Measurements from ENCODE around the gene ELL2. TPM values are rescaled to one million over a fixed set of nuclear protein-coding genes. Genes with fewer than 3 reads are reported as not detected.
A peak's percentile ranks its signal among the peaks of the same experiment; 100 is the strongest.

The ELL2 gene
- total RNA-seq, 1 experiment from 2014 or later, result 14.4 TPM

DNA sequence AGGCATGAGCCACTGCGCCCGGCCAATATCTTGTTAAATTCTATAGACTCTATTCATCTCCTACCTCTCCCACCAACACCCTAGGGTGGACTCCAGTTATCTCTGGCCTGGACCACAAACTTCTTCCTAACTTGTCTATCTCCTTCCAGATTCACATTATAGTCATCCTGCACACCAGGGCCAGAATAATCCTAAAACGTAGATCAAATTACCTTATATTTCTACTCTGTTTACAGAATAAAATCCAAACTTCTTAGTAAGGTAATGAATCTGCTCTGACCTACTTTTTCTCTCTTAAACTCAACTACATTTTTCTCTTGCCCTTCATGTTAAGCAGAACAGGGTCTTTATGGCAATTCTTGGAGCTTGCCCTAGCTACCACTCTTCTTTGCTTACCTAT, 6.9 kb downstream of the ELL2 start:
- Histone ChIP-seq H3K4me3 (ENCODE audit: insufficient read depth, low read depth, low read length) (no peak overlapping the region), H3K36me3 (replicated peaks; ENCODE audit: control insufficient read depth, insufficient read depth, low read length) (no peaks in the 10 kb centered on the region), H3K27me3 (ENCODE audit: control insufficient read depth, insufficient read depth, low read length) (no peaks in the 10 kb centered on the region)
- DNase-seq, result no peak

DNA sequence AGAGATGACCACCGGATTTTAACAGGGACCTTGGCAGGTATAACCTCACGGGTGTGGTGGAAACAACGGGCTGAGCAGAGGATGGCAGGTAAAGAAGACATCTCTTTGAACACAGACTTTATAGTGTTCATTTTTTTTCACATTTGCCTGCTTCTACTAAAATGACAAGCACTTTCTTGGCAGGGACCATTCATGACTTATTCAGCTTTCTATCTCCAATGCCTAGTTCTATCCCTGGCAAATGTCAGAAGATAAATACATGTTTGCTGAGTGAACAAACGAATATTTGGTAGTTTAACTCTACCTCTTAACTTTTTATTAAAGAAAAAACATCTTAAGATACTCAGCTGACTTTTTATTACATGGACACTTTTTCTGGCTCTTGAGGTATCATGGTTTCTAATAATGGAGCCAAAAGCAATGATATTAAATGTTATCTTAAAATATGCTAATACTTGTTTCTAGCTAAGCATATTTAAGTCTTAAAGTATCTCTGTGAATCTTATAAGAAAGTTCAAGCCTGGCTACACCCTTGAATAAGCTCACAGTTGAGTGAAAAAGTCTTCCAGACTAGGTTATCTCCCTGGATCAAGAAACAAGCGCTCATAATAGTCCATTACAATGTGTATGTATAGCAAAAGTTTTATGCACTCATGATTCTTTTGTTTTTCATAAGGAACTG, 8.5 kb downstream of the ELL2 start:
- Histone ChIP-seq H3K36me3 (replicated peaks; ENCODE audit: control insufficient read depth, insufficient read depth, low read length) (no peaks in the 10 kb centered on the region), H3K4me3 (ENCODE audit: insufficient read depth, low read depth, low read length) (no peak overlapping the region), H3K27me3 (ENCODE audit: control insufficient read depth, insufficient read depth, low read length) (no peaks in the 10 kb centered on the region)
- no peak for DNase-seq

DNA sequence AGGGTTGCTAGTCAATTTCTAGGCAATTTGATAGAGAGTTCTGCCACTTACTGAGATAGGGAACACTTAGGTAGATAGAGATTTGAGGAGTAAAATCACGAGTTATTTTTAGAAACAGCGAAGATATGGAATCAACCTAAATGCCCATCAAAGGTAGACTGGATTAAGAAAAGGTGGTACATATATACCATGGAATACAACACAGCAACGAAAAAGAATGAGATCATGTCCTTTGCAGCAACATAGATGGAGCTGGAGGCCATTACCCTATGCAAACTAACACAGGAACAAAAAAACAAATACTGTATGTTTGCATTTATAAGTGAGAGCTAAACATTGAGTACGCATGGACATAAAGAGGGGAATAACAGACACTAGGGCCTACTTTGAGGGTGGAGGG, 9.7 kb downstream of the ELL2 start:
- Histone ChIP-seq H3K36me3 (replicated peaks; ENCODE audit: control insufficient read depth, insufficient read depth, low read length) (no peaks in the 10 kb centered on the region), H3K27me3 (ENCODE audit: control insufficient read depth, insufficient read depth, low read length) (no peaks in the 10 kb centered on the region), H3K4me3 (ENCODE audit: insufficient read depth, low read depth, low read length) (no peak overlapping the region)
- no peak for DNase-seq

DNA sequence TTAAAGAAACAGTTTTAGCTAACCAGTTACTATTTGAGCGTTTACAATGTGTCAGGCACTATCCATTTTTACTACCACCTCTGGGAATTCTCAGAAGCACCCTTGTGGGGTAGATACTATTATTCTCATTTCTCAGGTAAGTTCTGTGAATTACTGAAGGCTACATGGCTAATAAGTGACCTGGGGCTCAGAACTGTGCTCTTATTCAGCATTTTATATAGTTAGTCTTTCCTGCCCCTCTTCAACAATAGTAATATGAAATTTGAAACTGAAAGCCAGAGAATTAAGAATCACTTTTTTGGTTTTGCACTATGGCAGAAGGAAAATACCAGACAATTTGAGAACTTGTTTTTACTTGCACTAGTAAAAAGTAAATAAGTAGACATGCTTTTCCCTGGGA, 11.8 kb downstream of the ELL2 start:
- no peak for DNase-seq
- Histone ChIP-seq H3K4me3 (ENCODE audit: insufficient read depth, low read depth, low read length) (no peak overlapping the region), H3K27me3 (ENCODE audit: control insufficient read depth, insufficient read depth, low read length) (no peaks in the 10 kb centered on the region), H3K36me3 (replicated peaks; ENCODE audit: control insufficient read depth, insufficient read depth, low read length) (no peaks in the 10 kb centered on the region)

DNA sequence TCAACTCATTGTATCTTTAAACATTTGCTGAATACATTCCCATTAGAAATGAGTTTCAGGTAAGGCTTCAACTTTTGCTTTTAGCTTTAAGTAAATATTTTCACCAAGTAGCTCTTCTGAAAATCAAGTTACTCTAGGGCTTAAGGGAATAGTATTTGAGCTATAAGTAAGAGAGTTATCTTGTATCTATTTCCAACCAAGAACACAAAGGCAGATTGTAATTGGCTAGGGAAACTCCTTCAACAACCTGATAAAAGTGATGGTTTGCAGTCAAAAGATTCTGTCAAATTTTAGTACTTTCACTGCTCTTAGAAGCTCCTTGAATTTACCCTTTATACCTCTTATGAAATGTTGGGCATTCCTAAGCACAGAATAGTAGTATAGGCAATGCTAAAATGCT, 13.0 kb downstream of the ELL2 start:
- Histone ChIP-seq H3K36me3 (replicated peaks; ENCODE audit: control insufficient read depth, insufficient read depth, low read length) (no peaks in the 10 kb centered on the region), H3K27me3 (ENCODE audit: control insufficient read depth, insufficient read depth, low read length) (no peaks in the 10 kb centered on the region), H3K4me3 (ENCODE audit: insufficient read depth, low read depth, low read length) (no peak overlapping the region)
- DNase-seq, result no peak

DNA sequence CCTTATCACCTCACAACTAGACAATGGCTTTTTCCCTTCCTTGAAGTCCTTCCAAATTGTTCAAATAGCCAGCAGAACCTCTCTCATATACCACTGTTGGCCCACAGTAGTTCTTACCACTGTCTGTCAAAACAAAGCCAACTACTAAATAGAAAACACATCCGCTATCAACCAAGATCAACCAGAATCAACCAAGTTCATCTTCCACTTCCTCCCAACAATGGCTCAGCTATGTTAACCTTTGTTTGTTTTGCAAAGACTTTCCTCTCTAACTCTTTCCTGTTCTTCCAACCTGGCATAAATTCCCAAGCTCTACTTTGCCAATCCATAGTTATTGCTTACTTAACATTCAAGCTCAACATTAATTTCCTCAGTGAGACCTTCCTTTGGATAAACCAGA, 15.2 kb downstream of the ELL2 start:
- Histone ChIP-seq H3K36me3 (replicated peaks; ENCODE audit: control insufficient read depth, insufficient read depth, low read length) (no peaks in the 10 kb centered on the region), H3K4me3 (ENCODE audit: insufficient read depth, low read depth, low read length) (no peak overlapping the region), H3K27me3 (ENCODE audit: control insufficient read depth, insufficient read depth, low read length) (no peaks in the 10 kb centered on the region)
- no peak for DNase-seq

DNA sequence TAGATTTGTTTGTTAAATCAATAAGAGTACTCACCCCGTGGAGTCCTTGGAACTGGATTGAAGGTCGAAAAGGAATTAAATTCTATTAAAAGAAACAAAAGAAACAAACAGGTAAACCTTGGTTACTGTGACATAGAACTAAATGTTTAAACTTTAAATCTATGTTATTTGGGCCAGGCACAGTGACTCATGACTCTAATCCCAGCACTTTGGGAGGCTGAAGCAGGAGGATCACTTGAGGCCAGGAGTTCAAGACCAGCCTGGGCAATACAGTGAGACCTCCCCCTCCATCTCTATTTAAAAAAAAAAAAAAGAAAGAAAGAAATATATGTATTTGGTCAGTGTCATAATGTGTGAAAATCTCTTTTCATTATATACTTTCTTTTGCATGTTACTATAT, 18.7 kb downstream of the ELL2 start:
- Histone ChIP-seq H3K36me3 (replicated peaks; ENCODE audit: control insufficient read depth, insufficient read depth, low read length) (no peaks in the 10 kb centered on the region), H3K4me3 (ENCODE audit: insufficient read depth, low read depth, low read length) (no peak overlapping the region), H3K27me3 (ENCODE audit: control insufficient read depth, insufficient read depth, low read length) (no peaks in the 10 kb centered on the region)
- DNase-seq, result no peak

DNA sequence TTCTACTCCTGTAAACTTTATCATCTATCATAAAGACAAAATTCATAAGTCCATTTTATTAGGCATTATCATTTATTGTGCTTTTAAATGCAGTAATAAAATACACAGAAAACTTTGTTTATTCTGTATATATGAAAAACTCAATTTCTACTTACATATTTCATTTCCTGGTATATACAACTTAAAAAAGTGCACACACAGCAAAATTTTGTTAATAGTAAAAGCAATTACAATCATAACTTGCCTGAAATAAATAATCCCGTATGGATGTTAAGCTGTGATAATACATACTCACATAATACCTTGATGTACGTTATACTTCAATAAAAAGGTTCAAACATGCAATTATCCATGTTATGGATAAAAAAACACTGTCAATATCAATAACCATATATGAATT, 19.2 kb downstream of the ELL2 start:
- no peak overlapping the region for H3K4me3 ChIP-seq (ENCODE audit: insufficient read depth, low read depth, low read length)
- H3K36me3 ChIP-seq (replicated peaks; ENCODE audit: control insufficient read depth, insufficient read depth, low read length), result no peaks in the 10 kb centered on the region
- H3K27me3 ChIP-seq (ENCODE audit: control insufficient read depth, insufficient read depth, low read length), result no peaks in the 10 kb centered on the region
- no peak for DNase-seq

DNA sequence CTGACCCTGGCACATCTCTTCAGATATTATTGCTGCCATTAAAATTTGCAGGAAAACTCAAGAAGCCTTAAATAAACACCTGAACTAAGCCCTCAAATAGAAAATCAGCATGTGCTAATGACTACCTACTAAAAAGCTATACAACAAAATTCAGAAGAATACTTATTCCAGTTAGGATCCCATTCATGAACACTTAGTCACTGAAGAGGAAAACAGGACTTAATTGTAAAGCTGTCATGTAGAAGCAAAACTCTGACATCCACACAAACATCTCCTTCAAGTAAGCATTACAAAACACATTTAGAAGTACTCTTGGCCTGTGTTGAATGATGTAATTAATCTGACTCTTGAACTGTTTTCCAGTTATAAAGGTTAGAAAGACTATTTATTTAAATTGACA, 19.9 kb downstream of the ELL2 start:
- no peak overlapping the region for H3K4me3 ChIP-seq (ENCODE audit: insufficient read depth, low read depth, low read length)
- H3K36me3 ChIP-seq (replicated peaks; ENCODE audit: control insufficient read depth, insufficient read depth, low read length), result no peaks in the 10 kb centered on the region
- no peaks in the 10 kb centered on the region for H3K27me3 ChIP-seq (ENCODE audit: control insufficient read depth, insufficient read depth, low read length)
- no peak for DNase-seq

DNA sequence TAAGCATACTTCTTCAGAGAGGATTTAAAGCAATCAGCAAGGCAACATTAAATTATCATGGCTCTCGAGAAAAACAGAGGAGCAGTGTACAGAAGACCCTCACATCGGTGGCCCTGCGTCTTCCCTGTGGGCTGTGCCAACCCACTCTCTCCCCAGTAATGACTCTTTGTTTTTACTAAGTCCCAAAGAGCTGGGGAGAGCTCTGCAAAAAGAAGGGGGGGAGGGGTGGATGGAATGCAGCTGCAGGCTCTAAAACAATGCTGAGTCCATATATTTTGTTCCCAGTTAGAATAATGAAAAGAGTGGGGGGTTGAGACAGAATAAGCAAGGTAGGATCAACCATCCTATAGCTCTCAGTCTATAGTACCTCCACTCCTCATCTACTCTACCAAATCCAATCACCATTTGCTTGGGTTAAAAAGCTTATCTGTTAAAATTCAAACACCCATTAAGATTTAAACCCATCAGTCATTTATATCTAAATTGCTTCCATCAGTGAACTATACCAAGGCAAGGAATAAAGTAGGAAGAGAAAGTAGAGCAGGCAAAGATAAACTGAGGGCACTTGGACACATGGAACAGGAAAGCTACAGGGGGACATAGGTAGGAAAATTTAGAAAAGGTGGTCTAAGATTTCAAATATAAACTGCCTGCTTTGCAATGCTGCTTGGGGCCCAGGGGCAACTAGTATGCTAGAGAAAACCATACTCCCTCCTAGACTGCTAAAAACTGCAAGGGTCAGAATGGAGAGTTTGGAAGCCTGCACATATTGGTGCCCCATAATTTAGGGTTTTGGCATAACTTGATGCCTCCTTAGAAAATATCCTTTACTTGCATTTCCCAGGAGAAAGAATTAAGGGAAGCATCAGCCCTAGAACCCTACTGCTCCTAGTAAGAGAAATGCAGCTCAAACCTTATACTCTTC, 20.6 kb downstream of the ELL2 start:
- H3K36me3 ChIP-seq (replicated peaks; ENCODE audit: control insufficient read depth, insufficient read depth, low read length), result no peaks in the 10 kb centered on the region
- DNase-seq, result peak; percentile 38
- H3K27me3 ChIP-seq (ENCODE audit: control insufficient read depth, insufficient read depth, low read length), result no peaks in the 10 kb centered on the region
- no peak overlapping the region for H3K4me3 ChIP-seq (ENCODE audit: insufficient read depth, low read depth, low read length)

DNA sequence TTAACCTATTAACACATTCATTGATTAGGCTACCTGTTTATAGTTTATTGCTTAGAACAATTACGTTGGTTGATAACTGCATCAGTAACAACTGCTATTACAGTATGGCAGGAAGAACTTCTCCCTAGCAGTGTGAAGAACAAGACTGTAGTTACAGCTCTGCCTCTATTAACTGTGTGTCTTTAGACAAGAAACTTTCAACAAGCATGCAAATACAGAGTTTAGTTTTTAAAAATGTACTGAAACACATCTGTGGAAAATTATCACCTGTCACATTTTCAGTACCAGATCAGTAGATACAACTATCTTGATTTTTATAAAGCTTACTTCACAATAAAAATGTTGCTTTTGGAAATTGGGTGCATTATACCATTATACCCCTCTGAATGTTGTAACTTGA, 22.2 kb downstream of the ELL2 start:
- no peak overlapping the region for H3K4me3 ChIP-seq (ENCODE audit: insufficient read depth, low read depth, low read length)
- H3K36me3 ChIP-seq (replicated peaks; ENCODE audit: control insufficient read depth, insufficient read depth, low read length), result no peaks in the 10 kb centered on the region
- no peaks in the 10 kb centered on the region for H3K27me3 ChIP-seq (ENCODE audit: control insufficient read depth, insufficient read depth, low read length)
- no peak for DNase-seq

DNA sequence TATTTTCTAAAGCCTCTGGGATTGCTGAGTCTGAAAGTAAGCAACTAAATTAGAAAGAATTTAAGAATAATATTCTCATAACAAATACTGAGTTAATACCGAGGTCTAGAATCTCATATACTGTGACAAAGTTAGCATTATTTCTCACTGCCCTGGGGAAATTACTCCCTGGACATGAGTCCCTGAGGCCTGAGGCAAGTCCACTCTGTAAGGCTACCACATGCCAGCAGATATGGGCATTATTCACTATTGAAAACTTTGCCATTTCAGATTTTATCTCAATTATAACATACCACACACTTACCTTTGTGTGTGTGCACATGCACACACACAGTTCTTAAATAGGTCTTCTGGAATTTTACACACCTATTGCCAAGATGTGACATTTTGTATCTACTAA, 22.9 kb downstream of the ELL2 start:
- Histone ChIP-seq H3K27me3 (ENCODE audit: control insufficient read depth, insufficient read depth, low read length) (no peaks in the 10 kb centered on the region), H3K36me3 (replicated peaks; ENCODE audit: control insufficient read depth, insufficient read depth, low read length) (no peaks in the 10 kb centered on the region), H3K4me3 (ENCODE audit: insufficient read depth, low read depth, low read length) (no peak overlapping the region)
- no peak for DNase-seq

DNA sequence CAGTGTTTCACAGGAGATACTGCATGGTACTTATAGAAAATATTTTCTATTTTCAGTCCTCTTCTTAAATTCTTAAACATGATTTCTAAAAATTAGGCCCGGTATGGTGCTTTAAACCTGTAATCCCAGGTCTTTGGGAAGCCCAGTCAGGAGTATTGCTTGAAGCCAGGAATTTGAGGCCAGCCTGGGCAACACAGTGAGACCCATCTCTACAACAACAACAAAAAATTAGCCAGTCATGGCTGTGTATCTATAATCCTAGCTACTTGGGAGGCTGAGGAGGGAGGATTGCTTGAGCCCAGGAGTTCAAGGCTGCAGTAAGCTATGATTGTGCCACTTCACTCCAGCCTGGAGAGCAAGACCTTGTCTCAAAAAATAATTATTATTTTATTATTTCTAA, 23.3 kb downstream of the ELL2 start:
- no peak for DNase-seq
- Histone ChIP-seq H3K4me3 (ENCODE audit: insufficient read depth, low read depth, low read length) (no peak overlapping the region), H3K36me3 (replicated peaks; ENCODE audit: control insufficient read depth, insufficient read depth, low read length) (no peaks in the 10 kb centered on the region), H3K27me3 (ENCODE audit: control insufficient read depth, insufficient read depth, low read length) (no peaks in the 10 kb centered on the region)

DNA sequence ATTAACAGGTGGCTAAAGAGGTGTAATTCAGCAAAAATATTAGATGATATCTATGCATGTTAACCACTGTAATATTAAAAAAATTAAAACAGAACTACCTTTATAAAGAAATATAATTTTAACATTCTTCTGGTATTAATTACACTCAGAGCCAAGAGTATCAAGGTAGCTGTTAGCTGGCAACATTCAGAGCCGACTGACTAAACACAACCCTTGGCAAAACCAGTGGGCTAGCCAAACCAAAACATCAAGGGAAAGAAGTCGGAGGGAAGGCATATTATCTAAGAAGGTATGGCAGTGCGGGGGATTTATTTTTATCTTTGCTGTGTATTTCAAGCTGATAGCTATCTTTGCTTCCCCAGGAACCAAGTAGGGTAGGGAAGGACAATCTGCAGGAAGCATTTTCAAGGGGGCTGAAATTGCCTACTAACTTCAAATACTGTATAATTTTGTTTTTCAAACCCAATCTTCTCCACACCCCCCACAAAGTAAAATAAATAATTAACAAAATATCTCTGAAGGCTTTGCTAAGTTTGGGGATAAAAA, 24.0 kb downstream of the ELL2 start:
- no peaks in the 10 kb centered on the region for H3K27me3 ChIP-seq (ENCODE audit: control insufficient read depth, insufficient read depth, low read length)
- no peaks in the 10 kb centered on the region for H3K36me3 ChIP-seq (replicated peaks; ENCODE audit: control insufficient read depth, insufficient read depth, low read length)
- DNase-seq, result no peak
- H3K4me3 ChIP-seq (ENCODE audit: insufficient read depth, low read depth, low read length), result no peak overlapping the region

DNA sequence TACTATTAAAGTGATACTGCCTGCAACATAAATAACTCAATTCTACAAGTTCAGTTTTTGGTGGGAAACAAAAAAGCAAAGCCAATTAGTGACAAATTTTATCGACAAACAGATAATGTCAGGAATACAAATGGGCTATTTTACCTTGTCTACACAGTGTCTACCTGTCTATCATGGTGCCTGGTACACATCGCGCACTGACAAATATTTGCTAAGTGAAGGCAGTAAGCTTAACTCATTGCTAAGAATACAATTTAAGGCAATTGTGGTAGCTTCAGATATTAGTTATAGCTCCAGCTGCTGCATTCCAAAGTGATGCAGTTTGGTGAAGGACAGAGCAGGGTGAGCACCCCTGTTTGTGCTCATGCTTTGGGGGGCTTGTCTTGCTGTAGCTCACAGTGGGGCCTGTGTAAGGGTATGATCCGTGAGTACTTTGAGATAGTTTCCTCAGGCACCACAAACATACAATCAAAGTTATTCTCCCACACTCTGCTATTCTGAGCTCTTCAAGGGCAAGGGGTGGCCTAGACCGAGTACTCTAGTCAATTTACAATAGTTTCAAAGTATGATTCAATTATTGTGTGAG, 24.7 kb downstream of the ELL2 start:
- DNase-seq, result no peak
- Histone ChIP-seq H3K36me3 (replicated peaks; ENCODE audit: control insufficient read depth, insufficient read depth, low read length) (no peaks in the 10 kb centered on the region), H3K4me3 (ENCODE audit: insufficient read depth, low read depth, low read length) (no peak overlapping the region), H3K27me3 (ENCODE audit: control insufficient read depth, insufficient read depth, low read length) (no peaks in the 10 kb centered on the region)

Measured in H7 (cell line).